ENCODE measurements around the gene BCLAF3.
A peak's percentile ranks its signal among the peaks of the same experiment; 100 is the strongest.

BCLAF3 gene

DNA sequence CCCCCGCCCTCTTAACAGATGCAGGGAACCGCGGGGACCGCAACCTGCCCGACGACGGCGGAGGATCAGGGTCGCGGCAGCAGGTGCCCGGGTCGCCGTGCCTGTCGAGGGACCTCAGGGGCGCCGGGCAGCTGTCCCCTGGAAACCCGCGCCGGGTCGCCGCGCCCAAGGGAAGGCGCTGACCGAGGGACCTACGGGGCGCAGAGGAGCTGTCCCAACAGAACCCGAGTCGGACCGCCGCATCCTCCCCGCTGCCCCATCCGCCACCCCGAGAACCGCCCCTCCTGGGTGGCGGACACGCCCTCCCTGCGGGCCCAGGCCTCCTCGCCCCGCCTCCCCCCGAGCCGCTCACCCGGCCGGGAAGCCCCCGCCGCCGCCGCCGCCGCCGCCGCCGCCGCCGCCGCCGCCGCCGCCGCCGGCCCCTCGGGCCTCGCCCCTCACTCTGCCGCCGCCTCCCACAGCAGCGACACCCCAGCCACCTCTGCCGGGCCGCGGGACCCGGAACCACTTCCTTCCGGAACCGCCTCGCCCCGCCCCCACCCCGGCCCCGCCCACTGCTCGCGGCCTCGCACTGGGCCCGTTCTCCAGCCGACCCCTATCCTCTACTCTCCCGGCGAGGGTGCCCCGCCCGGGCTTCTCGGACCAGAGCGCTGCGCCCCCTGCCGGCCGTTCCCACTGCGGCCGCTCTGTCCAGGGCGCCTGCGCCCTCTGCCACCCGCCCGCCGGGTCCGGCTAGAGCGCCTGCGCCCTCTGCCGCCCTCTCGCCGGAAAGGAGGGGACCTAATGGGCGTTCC lies at the start of gene BCLAF3:
TSS of gene BCLAF3 (minus strand) at position 506 of the 794 bp plus-strand sequence. CDS start 20,797 bp downstream, outside the sequence.
- DNase-seq (ENCODE audit: low read depth in 2 of 2) = peak; percentile 81 to 87

DNA sequence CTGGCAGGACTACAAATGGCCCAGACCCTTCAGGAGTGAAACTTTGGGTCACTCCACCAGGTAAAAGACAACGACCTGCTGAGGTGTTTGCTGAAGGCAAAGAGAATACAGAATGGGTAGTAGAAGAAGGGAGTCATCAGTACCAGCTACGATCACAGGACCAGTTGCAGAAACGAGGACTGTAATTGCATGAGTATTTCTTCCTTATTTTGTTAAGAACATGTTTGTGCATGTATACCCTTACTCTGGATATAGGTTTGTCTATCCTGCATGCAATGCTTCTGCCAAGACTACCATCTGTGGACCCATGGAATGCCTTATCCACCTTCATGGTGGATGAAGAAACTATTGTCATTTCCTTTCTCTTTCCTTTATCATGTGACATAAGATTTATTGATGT lies 48.1 kb upstream of the BCLAF3 start:
- no peak for DNase-seq (ENCODE audit: low read depth in 2 of 2)

- no peak for DNase-seq (ENCODE audit: low read depth in 2 of 2)
Measured at GRCh38 chrX:20037186-20037585, 46.3 kb upstream of the BCLAF3 start.

GRCh38 chrX:20032201-20032600 lies 41.3 kb upstream of the BCLAF3 start:
- DNase-seq (ENCODE audit: low read depth in 2 of 2) = no peak

- DNase-seq (ENCODE audit: low read depth in 2 of 2) = no peak
Measured at GRCh38 chrX:20029728-20030127, 38.9 kb upstream of the BCLAF3 start.

GRCh38 chrX:20028588-20028987 lies 37.7 kb upstream of the BCLAF3 start:
- DNase-seq (ENCODE audit: low read depth in 2 of 2) = no peak

GRCh38 chrX:20026278-20026677 lies 35.4 kb upstream of the BCLAF3 start:
- no peak for DNase-seq (ENCODE audit: low read depth in 2 of 2)

- no peak for DNase-seq (ENCODE audit: low read depth in 2 of 2)
Measured at GRCh38 chrX:20019672-20020365, 29.0 kb upstream of the BCLAF3 start.

DNA sequence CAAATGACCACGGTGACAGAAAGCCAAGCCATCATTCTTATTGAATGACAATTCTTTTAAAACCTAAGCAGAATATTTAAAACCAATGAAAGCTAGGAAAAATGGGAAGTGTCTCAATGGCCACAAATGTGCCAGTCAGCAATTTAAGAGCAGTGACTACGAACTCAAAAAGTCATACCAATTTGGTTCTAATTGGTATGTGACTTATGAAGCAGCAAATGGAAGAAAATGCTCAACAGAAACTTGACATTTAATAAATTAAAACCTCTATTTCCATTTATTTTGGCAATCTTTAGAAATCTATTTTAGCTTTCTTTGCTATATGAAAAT lies 25.7 kb upstream of the BCLAF3 start:
- DNase-seq (ENCODE audit: low read depth in 2 of 2) = no peak

- DNase-seq (ENCODE audit: low read depth in 2 of 2) = no peak
Measured at GRCh38 chrX:20015945-20016615, 25.2 kb upstream of the BCLAF3 start.

GRCh38 chrX:20015422-20015821 lies 24.6 kb upstream of the BCLAF3 start:
- DNase-seq (ENCODE audit: low read depth in 2 of 2) = no peak

GRCh38 chrX:20011608-20012007 lies 20.7 kb upstream of the BCLAF3 start:
- DNase-seq (ENCODE audit: low read depth in 2 of 2) = no peak

DNA sequence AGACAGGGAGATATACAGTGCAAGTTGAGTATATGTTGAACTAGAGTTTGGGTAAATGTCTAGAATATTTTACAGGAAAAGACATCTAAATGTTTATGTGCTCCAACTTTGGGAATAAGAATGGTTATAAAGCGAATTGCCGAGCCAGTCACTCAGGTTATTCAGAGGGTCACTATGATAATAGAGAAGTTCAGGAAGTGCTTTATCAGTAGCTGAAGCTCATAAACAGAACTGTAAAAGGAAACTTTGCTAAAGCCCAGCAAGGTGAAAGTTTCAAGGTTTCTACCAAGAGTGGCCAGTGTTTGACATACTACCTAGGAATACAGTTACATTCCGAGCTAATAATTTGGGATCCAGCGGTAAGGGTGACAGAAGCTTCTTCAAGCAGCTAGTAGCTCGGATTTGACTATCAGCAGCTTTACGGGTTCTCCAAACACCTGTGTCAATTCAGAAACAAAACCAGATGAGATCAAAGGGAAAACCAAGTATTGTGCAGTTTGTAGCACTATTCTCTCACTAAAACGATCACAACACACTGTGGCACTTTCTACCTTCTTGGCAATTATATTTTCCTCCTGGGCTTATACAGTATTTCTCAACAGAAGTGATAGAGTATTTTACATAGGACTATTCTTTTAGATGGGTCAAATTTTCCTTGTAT lies 17.2 kb upstream of the BCLAF3 start:
- DNase-seq (ENCODE audit: low read depth in 2 of 2) = no peak

- DNase-seq (ENCODE audit: low read depth in 2 of 2) = no peak
Measured at GRCh38 chrX:20005883-20006282, 15.0 kb upstream of the BCLAF3 start.

- DNase-seq (ENCODE audit: low read depth in 2 of 2) = no peak
Measured at GRCh38 chrX:20001588-20001987, 10.7 kb upstream of the BCLAF3 start.

DNA sequence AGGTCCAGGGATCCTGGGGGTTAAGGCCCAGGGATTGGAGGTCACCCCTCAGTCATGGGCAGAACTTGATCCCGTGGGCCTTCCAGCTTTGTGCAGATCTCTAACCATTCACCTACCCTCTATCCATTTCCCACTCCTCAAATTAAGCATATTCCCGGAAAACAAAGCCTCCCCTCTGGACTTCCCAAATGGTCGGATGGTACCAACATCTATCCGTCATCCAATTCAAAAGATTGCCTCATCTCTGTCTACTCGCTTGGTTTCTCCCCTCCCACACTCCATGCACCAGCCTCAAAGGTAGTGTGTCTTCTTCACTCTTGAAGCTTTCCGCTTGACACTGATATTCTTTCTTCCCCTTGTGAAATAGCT lies 473 bp upstream of the BCLAF3 start:
- DNase-seq (ENCODE audit: low read depth in 2 of 2) = no peak

DNA sequence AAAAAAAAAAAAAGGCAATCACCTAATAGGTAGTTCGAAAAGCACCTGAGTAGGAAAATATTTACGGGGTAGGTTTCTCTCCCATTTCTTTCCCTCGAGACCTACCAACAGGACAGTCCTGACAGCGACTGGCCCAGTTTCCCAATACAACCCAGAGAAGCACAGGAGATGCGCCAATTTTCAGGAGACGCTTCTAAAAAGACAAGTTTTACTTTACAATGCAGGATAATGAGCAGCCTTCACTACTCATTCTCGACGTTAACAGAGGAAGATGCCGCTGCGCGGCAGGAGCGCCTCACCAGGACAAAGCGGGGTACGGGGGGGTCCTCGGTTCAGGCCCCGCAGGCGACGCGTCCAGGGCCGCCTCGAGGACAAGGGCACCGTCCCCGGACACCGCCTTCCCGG lies 708 bp downstream of the BCLAF3 start:
- DNase-seq (ENCODE audit: low read depth in 2 of 2) = peak in 1 of 2 donors; percentile 7

GRCh38 chrX:19987856-19988255 lies 3.0 kb downstream of the BCLAF3 start:
- no peak for DNase-seq (ENCODE audit: low read depth in 2 of 2)

- DNase-seq (ENCODE audit: low read depth in 2 of 2) = no peak
Measured at GRCh38 chrX:19986531-19986930, 4.3 kb downstream of the BCLAF3 start.

DNA sequence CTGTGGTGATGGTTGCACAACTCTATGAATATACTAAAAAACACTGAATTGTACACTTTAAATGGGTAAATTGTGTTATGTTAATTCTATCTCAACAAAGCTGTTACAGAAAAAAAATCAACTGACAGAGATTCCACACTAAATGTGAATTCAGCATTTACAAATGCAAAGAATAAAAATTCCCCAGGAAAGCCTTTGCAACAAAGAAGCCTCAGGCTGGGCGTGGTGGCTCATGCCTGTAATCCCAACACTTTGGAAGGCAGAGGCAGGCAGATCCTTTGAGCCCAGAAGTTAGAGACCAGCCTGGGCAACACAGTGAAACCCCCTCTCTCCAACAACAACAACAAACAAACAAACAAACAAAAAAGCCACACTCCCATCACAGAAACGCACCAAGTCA lies 8.9 kb downstream of the BCLAF3 start:
- DNase-seq (ENCODE audit: low read depth in 2 of 2) = no peak

DNA sequence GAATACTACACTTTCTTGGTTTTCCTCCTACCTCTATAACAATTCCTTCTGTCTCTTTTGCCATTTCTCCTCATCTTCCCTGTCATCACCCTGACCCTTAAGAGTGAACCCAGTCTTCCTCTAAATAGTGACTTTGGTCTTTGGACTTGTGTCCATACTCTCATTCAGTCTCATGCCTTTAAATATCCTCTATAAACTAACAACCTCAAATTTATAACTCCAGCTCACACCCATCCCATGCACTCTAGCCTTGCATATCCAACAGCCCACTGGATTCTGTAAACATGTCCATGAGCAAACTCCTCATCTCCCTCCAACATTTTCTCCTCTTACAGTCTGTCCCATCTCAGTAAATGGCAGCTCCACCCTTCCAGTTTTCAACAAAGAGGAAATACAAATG lies 15.0 kb downstream of the BCLAF3 start:
- DNase-seq (ENCODE audit: low read depth in 2 of 2) = no peak

- DNase-seq (ENCODE audit: low read depth in 2 of 2) = no peak
Measured at GRCh38 chrX:19972984-19973383, 17.9 kb downstream of the BCLAF3 start.
